GM19438 (cell line): ENCODE measurements around the gene RWDD4.

Source experiments
- ATAC-seq: cut with Tn5 transposase; IDR thresholded peaks from one replicate; pipeline ENCODE4 v1.9.1; 2021; ENCODE audit warnings: low read depth; ENCODE audit not compliant: unreplicated experiment

The RWDD4 gene

GRCh38 chr4:183659029-183659871 lies at the start of gene RWDD4, which contains the start of gene TRAPPC11:
Gene RWDD4 (minus strand): TSS chr4:183659185. CDS start chr4:183658952, 233 bp downstream.
Gene TRAPPC11 (plus strand): TSS chr4:183659293. CDS start chr4:183663868, 4,575 bp downstream.
- ATAC-seq, result peak; percentile 97

GRCh38 chr4:183702492-183702891 lies 43.5 kb upstream of the RWDD4 start:
- no peak for ATAC-seq

- ATAC-seq, result no peak
Measured at GRCh38 chr4:183700407-183700806, 41.4 kb upstream of the RWDD4 start.

GRCh38 chr4:183698909-183699308 lies 39.9 kb upstream of the RWDD4 start:
- ATAC-seq, result no peak

GRCh38 chr4:183691897-183692296 lies 32.9 kb upstream of the RWDD4 start:
- no peak for ATAC-seq

- no peak for ATAC-seq
Measured at GRCh38 chr4:183691006-183691405, 32.0 kb upstream of the RWDD4 start.

- ATAC-seq, result no peak
Measured at GRCh38 chr4:183688216-183688615, 29.2 kb upstream of the RWDD4 start.

- ATAC-seq, result no peak
Measured at GRCh38 chr4:183686461-183686860, 27.5 kb upstream of the RWDD4 start.

- no peak for ATAC-seq
Measured at GRCh38 chr4:183681119-183681518, 22.1 kb upstream of the RWDD4 start.

GRCh38 chr4:183675625-183676024 lies 16.6 kb upstream of the RWDD4 start:
- ATAC-seq, result no peak

- ATAC-seq, result no peak
Measured at GRCh38 chr4:183674153-183674552, 15.2 kb upstream of the RWDD4 start.

GRCh38 chr4:183670960-183671555 lies 12.1 kb upstream of the RWDD4 start:
- no peak for ATAC-seq

- no peak for ATAC-seq
Measured at GRCh38 chr4:183670251-183670650, 11.3 kb upstream of the RWDD4 start.

GRCh38 chr4:183666088-183666487 lies 7.1 kb upstream of the RWDD4 start:
- ATAC-seq, result no peak

- no peak for ATAC-seq
Measured at GRCh38 chr4:183659872-183660242, 872 bp upstream of the RWDD4 start.

- ATAC-seq, result peak; percentile 19
Measured at GRCh38 chr4:183658362-183659028, 490 bp downstream of the RWDD4 start.

GRCh38 chr4:183657564-183657963 lies 1.4 kb downstream of the RWDD4 start:
- no peak for ATAC-seq

GRCh38 chr4:183645326-183645725 lies 13.7 kb downstream of the RWDD4 start:
- ATAC-seq, result no peak

- ATAC-seq, result no peak
Measured at GRCh38 chr4:183639291-183639690, 19.7 kb downstream of the RWDD4 start.

GRCh38 chr4:183638436-183638835 lies 20.5 kb downstream of the RWDD4 start:
- no peak for ATAC-seq

- no peak for ATAC-seq
Measured at GRCh38 chr4:183637461-183637860, 21.5 kb downstream of the RWDD4 start.
